GM19023 (cell line): Measurements from ENCODE around the gene MYO1F.

ENCODE experiments used
- ATAC-seq: cut with Tn5 transposase; IDR thresholded peaks from one replicate; pipeline ENCODE4 v1.9.1; 2021; ENCODE audit warnings: mild to moderate bottlenecking, moderate library complexity; ENCODE audit not compliant: unreplicated experiment

The MYO1F gene

DNA sequence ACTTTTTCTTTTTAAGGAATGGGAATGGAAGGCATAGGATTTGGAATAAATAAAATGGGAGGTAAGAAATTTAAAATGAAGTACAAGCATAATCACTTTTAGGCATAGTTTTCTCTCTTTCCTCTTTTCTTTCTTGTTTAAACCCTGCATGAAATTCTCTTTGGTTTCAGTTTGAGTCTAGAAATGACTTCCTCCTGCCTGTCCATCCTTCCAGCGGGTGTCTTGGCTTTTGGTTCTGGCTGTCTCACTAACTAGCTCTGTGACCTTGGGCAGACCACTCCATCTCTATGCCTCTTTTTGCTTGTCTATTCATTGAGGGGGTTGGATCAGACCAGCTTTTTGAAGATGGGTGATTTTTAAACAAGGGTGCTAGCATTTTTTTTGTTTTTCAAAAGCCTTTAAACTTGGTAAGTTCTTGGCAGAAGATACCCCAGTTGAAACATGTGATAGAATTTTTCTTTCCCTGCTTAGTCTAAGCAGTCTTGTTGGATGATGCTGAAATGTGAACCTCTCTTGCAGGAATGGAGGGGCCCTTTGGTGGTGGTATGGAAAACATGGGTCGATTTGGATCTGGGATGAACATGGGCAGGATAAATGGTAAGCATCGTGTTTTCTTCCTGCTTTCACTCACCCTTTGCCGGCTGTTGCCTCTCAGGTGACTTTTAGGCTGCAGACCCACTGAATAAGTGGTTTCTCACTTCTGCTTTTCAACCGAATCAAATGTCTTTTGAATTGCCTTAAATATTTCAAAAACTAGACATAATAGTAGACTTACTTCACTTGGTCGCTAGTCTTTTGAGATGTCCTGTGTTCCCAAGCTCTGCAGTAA, 103.4 kb downstream of the MYO1F start:
- no peak for ATAC-seq
